Stimulated activated CD4-positive, alpha-beta T cell treated with anti-CD3 and anti-CD28 coated beads, Interleukin-4, amount 100 ng/mL, for 4 hours (primary cell): Measurements from ENCODE around the gene SUN3.
"Not testable (repeated sequence)": the region's sequence is repeated elsewhere in the genome, so short reads cannot be mapped to it uniquely, and the experiment has no call there.

Experiments
- DNase-seq, 2 experiments: peaks; one replicate each; pipeline ENCODE4 v3.0.0-alpha.2; 2020

Gene SUN3

DNA sequence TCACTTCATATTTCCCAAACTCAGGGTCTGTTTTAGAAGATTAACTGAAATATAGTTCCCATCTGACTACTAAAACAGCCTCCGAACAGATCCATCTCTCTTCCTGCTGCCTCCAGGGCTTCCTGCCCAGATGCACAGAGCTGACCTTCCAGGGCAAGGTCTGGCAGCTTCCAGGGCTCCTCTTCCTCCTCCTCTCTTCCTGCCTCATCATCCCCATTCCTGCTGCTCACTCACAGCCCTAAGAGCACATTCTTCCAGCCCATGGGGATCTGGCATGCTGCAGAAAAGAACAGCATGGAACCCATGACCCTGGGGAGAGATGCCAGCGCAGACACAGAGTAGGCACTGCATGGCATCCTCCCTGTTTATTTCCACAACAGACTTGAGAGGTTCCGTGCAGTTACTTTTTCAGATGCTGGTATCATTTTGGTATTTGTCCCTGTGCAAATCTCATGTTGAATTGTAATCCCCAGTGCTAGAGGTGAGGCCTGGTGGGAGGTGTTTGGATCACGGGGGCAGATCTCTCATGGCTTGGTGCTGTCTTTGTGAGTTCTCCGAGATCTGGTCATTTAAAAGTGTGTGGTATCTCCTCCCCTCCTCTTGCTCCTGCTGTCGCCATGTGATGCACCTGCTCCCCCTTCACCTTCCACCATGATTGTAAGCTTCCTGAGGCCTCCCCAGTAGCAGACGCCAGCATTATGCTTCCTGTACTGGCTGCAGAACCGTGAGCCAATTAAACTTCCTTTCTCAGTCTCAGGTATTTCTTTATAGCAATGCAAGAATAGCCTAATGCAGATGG lies 85.0 kb downstream of the SUN3 start:
- DNase-seq: no peak

DNA sequence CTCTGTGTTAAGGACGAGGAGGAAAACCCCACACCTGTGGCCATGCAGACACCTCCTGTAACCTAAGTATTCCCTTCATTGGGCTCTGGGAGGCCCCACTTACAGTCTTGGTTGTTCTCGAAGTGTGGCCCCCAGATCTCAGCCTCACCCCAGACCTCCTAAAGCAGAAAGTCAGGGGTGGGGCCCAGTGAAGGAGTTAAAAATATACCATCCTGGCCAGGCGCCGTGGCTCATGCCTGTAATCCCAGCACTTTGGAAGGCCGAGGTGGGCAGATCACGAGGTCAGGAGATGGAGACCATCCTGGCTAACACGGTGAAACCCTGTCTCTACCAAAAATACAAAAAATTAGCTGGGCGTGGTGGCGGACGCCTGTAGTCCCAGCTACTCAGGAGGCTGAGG lies 86.3 kb downstream of the SUN3 start:
- not testable (repeated sequence) for DNase-seq

DNA sequence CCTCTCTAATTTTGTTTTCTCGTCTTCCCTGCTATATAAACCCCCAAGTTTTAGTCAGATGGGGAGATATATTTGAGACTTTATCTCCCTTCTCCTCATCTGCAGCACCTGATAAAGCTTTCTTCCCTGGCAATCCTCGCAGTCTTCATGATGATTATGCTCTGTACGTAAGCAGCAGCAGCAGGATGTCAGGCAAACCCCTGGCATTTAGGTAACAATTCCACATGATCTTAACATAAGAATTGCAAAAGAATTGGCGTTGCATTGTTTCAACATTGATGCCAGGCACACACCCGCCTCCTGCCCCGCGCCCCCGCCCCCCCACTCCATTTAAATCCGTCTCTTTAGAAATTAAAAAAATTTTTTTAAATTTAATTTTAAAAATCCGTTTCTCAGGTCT lies 86.8 kb downstream of the SUN3 start:
- DNase-seq: no peak

DNA sequence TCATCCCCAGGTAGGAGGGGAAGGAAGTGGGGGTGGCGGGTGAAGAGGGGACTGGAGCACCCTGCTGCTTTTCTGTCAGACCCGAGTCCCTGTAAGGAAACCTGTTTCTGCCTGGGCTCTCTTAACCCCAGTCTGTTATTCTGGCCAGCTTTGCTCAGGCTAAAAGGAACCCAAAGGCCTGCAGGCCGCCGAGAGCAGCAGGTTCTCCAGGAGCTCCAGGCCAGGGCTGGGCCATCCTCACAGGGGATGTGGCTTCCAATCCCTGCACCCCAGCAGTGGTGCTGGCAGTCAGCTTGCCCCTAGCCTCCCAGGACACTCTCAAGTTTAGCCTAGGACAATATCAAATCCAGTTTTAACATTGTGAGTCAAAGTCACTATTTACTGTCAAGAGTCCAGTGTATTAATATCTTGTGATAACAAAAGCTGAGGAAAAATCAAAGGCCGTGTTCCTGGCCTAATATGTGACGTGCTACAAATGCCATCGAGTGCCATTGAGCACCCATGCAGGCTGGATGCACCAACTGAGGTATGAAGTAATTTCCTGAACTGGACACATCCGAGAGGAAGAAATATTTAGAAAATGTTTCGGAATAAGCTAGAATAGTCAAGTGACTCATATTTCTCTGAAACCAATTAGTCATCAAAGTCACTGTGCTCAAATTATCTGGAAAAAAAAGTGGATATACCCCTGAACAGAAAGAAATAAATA lies 87.6 kb downstream of the SUN3 start:
- no peak for DNase-seq

DNA sequence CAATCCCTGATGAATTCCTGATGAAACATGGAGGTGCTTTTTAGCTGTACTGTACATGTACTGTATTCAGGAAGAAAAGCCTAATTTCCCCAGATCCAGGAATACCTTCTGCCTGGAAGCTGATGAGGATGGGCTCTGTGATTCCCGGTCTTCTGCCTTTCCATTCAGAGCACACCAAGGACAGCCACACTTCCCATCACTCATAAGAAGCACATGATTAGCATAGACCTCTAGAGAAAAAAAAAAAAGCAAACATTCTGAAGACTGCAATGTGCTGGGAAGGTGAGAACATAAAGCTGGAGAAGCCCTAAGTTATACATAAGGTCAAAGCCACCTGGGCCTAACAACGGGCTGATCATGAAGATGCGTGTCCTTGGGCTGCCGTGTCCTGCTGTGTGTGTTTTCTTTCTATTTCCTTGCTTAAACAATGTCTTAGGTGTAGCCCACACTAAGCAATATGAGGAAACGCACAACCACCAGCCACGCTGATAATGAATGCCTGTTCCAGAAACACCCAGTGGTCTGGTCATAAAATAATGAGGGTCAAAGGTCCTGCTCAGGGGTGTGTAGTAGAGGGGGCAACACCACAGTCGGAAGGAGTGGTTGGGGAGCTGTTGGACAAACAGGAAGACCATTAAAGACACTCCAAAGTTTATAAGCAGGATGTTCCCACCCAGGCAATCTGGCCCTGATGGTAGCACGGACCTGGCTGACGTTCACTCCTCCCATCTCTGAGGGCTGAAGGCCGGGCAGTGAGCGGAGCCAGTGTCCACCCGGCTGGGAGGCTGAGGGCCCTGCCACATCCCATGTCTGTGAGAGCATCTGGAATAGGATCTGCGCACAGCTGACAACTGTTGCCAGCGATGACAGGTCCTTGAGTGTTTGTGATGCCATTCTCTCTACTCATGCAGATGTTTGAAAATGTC lies 88.6 kb downstream of the SUN3 start:
- DNase-seq: no peak

DNA sequence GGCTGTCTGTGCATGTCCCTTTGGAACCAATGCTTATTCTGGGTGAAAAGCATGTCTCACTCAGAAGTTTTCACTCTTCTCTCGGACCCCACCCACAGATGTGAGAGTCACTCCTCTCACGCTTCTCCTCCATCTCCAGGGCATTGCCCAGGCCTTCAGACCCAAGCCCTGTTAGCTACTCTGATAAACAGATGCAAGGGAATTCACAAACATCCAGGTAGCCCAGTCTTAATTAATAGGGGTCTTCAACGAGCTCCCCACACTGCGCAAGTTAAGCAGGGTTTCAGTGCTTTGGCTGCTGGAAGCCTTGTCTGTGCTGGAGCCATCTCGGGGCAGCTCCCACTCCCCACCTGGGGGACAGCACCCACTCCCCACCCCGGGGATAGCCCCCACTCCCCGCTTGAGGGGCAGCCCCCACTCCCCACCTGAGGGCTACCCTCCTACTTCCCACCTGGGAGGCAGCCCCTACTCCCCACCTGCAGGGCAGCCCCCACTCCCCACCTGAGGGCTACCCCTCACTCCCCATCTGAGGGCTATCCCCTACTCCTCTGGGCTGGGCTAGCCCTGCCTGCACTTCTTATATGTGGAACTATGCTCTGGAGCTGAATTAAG lies 89.4 kb downstream of the SUN3 start:
- DNase-seq: no peak

DNA sequence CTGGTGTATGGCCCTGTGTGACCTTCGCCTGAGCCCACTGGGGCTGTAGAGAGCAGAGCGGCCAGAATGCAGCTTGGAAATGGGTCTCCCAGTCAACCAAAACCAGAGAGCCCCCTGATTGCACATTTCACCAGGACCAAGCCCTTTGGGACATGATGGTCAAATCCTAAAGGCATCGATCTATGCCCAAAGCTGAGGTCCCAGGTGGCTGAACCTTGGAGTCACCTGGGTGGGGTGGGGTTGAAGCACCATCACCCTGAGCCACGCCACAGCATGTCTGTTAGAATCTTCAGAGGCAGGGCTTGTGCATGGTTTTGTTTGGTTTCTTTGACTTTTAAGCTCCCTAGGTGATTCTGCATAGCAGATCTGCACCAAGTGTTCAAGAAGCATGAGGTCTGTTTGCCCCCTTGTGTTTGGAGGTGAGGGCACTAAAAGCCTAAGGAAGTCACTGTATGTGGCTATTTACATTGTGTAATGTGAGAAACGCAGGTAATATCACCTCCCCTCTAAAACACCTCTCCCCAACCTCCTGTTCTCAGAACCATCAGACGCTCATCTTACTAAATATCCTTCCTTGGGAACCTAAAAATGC lies 90.2 kb downstream of the SUN3 start:
- no peak for DNase-seq

DNA sequence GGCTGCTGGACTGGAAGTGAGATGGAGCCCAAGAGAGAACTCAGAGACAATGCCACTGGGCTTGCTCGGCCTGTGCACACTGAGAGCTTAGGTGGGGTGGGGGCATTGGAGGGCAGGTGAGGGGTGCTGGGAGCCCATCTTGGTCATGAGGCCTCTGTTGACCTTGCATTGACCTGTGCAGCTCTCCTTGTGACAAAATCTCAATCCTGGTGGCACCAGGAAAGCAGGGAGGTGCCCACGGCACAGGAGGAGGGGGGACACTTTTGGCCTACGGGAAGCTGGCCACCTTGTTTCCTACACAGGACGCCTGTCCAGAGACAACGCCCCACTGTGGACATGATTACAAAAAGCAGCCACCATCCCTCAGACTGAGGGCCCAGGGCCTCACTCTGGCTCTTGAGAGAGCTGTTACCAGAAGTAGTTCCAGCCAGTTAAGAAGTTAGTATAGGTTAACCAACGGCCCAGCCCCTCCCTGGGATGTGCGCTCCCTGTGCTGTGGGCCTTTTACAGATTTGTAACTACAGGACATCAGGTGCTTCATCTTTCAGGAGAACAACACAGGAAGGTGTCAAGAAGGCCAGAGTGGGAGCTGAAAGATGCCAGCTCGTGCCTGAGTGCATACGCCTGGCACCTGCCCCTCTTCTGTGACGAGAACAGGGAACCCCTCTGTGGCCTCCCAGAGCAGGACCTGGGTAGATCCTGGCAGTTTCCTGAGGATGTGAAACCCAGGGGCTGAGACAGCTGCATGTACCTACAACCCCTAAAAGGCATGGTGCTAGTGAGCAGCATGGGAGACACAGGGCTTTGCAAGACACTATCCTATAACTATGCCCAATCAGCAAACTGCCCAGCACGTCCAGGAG lies 91.0 kb downstream of the SUN3 start:
- DNase-seq: no peak
